GM11168 (cell line): ENCODE results near the gene UBN2.

Experiments
- in situ Hi-C: fragments of 300-500 bp; cut with MboI; formaldehyde crosslinking; loops from one replicate; pipeline ENCODE4 v1.12.0; 2022; ENCODE audit warnings: low sequenced_read_pairs; ENCODE audit not compliant: unreplicated experiment

Gene UBN2

GRCh38 chr7:139231513-139232376, 708 bp downstream of the UBN2 start:
- in situ Hi-C loops, result no loop called here

- in situ Hi-C loops, result no loop called here
These were observed 1.3 kb downstream of the UBN2 start for GRCh38 chr7:139232377-139232717.

- in situ Hi-C loops, result no loop called here
These were observed 1.9 kb downstream of the UBN2 start for GRCh38 chr7:139232904-139233303.

- in situ Hi-C loops, result no loop called here
These were observed 10.2 kb downstream of the UBN2 start for GRCh38 chr7:139241258-139241657.

- in situ Hi-C loops, result no loop called here
These were observed 11.8 kb downstream of the UBN2 start for GRCh38 chr7:139242741-139243281.

- in situ Hi-C loops, result no loop called here
These were observed 14.4 kb downstream of the UBN2 start for GRCh38 chr7:139245401-139245800.

- in situ Hi-C loops, result no loop called here
These were observed 15.5 kb downstream of the UBN2 start for GRCh38 chr7:139246494-139246893.

GRCh38 chr7:139246905-139247304, 15.9 kb downstream of the UBN2 start:
- in situ Hi-C loops, result no loop called here

GRCh38 chr7:139249179-139249810, 18.3 kb downstream of the UBN2 start:
- in situ Hi-C loops, result no loop called here

- in situ Hi-C loops, result no loop called here
These were observed 21.4 kb downstream of the UBN2 start for GRCh38 chr7:139252451-139252850.

- in situ Hi-C loops, result no loop called here
These were observed 23.2 kb downstream of the UBN2 start for GRCh38 chr7:139254281-139254680.

- in situ Hi-C loops, result no loop called here
These were observed 23.7 kb downstream of the UBN2 start for GRCh38 chr7:139254728-139255127.

- in situ Hi-C loops, result no loop called here
These were observed 24.3 kb downstream of the UBN2 start for GRCh38 chr7:139255290-139255689.

GRCh38 chr7:139259142-139259541, 28.1 kb downstream of the UBN2 start:
- in situ Hi-C loops, result no loop called here

- in situ Hi-C loops, result no loop called here
These were observed 33.2 kb downstream of the UBN2 start for GRCh38 chr7:139264220-139264619.

GRCh38 chr7:139265673-139266072, 34.6 kb downstream of the UBN2 start:
- in situ Hi-C loops, result no loop called here

GRCh38 chr7:139271718-139272628, 40.9 kb downstream of the UBN2 start:
- in situ Hi-C loops, result no loop called here

- in situ Hi-C loops, result no loop called here
These were observed 53.3 kb downstream of the UBN2 start for GRCh38 chr7:139284252-139284896.

GRCh38 chr7:139286144-139286543, 55.1 kb downstream of the UBN2 start:
- in situ Hi-C loops, result no loop called here

GRCh38 chr7:139292821-139293220, 61.8 kb downstream of the UBN2 start:
- in situ Hi-C loops, result no loop called here
